ENCODE measurements around the gene GLB1L3.
A peak's percentile ranks its signal among the peaks of the same experiment; 100 is the strongest.
"Not testable (repeated sequence)": the region's sequence is repeated elsewhere in the genome, so short reads cannot be mapped to it uniquely, and the experiment has no call there.

Gene GLB1L3

DNA sequence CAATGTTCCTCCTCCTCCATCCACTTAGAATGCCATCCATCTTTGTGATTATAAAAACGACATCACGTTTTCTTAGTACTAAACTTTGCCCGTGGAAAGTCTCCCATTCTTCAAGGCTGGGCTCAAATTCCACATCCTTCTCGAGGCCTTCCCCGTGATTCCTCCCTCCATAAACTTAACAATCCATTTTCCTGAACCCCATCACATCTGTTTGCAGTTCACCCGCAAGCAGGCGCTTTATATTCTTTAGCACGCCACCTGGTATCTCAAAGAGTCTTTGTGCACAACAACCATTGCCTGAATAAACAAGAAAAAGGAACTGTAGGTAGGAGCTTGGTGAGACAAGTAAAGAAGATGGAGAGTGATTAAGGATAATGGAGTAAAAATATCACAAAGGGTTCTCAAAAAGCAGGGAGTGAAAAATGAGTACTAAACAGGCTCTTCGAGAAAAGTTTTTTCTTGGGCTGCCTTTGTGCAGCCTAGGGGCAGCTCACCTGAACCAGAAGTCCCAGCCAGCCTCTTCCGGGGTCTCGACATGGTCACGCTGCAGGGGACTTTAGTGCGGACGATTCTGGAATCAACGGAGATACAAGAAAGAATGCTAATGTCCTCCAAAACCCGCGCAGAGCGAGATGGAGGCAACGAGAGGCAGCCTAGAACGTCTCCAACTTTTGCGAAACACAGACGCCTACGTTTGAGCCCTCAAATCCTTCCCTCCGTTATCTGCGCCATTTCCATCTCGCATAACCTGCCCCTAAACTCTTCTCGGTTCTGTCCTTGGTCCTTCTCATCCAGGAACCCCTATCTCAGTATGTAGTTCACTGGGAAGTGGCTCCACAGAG is 23.6 kb upstream of the GLB1L3 start:
- DNase-seq, result no peak

DNA sequence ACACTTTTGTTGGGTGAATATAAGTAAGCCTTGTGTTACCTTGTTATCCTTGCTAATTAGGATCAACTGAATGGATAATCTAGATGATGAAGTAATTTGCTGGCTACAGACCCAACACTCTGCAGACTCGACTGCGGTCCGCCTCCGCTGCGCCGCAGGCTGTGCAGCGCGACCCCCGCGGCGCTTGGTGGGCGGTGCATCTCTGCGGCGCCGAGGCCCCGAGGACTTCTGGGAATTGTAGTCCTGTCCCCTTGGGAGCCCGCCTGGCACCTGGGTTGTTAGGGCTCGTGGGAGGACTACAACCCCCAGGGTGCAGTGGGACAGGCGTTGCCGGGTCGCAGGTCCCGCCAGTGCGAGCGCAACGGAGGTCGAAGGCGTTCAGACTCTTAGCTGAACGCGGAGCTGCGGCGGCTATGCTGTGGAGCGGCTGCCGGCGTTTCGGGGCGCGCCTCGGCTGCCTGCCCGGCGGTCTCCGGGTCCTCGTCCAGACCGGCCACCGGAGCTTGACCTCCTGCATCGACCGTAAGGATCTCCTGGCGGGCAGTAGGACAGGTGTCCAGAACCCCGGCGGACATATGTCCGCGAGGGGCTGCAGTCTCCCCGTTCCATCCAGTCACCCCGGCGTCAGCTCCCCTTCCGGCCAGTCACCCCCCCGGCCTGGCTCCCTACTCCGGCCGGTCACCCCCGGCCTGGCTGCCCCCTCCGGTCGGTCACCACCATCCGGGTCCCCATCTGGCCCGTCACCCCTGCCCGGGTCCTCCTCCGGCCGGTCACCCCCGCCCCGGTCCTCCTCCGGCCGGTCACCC is 22.8 kb upstream of the GLB1L3 start, which contains the start of the genes ACAD8 and THYN1:
Gene ACAD8 (plus strand): TSS at position 381 of the 806 bp plus-strand sequence. CDS start 33 bp downstream, at position 414.
Gene THYN1 (minus strand): TSS at position 165 of the 806 bp plus-strand sequence. CDS start 470 bp downstream, outside the sequence.
- peak; percentile 96 for DNase-seq

DNA sequence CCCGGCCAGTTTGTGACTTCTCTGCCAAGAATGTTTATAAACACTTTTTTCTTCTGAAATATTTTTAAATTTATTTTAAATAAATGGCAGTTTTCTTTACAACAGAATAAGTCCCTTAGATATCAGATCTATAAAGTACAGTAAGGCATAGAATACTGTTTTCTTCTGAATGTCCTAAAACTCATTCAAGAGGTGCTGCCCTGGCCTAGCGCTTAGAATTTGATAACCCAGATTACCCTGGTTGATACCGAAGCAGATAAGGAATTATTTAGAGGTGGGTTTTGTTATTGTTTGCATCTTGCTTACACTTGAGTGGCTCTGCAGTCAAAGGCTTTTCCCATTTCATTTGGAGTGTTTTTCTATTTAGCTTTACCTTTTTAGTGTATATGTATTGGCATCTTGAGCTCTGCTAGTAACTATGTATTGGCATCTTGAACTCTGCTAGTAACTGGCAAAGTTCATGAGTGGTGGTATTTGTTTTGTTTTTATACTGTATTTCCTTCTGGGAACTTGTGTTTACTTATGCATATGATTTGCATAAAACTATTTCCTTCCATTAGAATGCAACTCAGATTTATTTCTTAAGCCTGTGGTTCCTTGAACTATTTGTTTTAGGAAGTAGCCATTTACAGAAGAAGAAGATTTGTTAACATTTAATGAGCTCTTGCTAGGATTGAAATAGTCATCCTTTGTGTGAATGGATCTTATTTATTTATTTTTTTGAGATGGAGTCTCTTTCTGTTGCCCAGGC is 21.6 kb upstream of the GLB1L3 start:
- DNase-seq, result no peak

GRCh38 chr11:134255184-134255561 is 21.0 kb upstream of the GLB1L3 start:
- DNase-seq, result not testable (repeated sequence)

GRCh38 chr11:134257101-134257500 is 19.1 kb upstream of the GLB1L3 start:
- DNase-seq, result no peak

DNA sequence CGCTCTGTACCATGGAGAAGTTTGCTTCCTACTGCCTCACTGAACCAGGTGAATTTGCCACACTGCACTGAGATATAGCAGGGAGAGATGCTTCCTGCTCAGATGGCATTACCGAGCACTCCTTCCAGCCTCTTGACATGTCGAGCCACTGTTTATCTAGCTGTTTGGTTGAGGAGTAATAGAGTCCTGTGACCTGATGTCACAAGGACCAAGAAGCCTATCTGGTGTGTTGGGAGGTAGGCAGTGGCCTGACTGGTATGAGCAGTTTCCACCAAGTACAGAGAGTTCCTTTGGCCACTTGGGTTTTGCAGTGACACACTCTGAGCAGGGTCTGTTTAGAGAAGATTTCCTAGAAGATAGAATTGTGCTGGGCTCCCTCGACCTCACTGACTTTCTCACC is 17.6 kb upstream of the GLB1L3 start:
- DNase-seq, result no peak

- DNase-seq, result no peak
These were observed 15.7 kb upstream of the GLB1L3 start for GRCh38 chr11:134260503-134260902.

DNA sequence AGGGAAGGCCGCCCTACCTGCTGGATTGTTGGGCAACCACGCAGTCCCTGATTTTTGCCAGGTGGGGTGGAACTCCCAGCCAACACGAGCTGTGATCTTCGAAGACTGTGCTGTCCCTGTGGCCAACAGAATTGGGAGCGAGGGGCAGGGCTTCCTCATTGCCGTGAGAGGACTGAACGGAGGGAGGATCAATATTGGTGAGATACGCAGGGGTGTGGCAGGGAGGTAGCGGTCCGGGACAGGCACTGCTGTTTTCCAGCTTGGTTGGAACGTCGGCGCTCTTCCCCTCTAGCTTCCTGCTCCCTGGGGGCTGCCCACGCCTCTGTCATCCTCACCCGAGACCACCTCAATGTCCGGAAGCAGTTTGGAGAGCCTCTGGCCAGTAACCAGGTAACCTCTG is 15.2 kb upstream of the GLB1L3 start:
- no peak for DNase-seq

- DNase-seq, result no peak
These were observed 14.3 kb upstream of the GLB1L3 start for GRCh38 chr11:134261626-134262488.

- DNase-seq, result no peak
These were observed 11.0 kb upstream of the GLB1L3 start for GRCh38 chr11:134264966-134265764.

DNA sequence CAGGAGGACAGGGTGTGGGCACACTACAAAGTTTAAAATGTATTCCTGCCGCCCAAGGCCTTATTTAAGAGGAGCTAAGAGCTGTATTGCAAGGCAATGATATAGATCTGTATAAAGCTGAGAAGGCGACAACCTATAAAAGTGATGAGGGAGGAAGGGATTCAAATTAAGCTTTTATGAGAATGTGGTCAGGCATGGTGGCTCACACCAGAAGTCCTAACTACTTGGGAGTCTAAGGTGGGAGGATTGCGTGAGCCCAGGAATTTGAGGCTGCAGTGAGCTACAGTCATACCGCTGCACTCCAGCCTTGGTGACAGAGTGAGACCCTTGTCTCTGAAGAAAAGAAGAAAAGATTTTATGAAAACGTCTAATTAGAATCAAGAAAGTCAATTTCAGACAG is 9.7 kb upstream of the GLB1L3 start:
- no peak for DNase-seq

GRCh38 chr11:134266841-134267251 is 9.3 kb upstream of the GLB1L3 start:
- DNase-seq, result no peak

DNA sequence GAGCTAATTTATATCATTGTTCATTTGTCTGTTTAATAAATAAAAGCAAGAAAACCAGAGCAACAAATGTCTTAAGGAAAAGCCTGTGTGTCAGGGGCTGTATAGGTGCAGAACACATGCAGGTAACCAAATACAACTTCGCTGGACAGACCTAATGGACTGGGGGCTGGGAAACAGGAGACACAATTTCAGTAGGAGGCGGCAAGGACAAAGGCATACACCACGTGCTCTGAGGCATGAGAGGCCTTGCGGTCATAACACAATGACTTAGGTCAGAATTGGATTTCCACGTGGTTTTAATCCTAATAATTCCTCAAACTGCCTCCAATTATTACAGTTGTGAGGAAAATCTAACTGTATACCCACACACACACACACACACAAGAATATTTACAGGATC is 8.7 kb upstream of the GLB1L3 start:
- no peak for DNase-seq

GRCh38 chr11:134267966-134268365 is 8.2 kb upstream of the GLB1L3 start:
- no peak for DNase-seq

DNA sequence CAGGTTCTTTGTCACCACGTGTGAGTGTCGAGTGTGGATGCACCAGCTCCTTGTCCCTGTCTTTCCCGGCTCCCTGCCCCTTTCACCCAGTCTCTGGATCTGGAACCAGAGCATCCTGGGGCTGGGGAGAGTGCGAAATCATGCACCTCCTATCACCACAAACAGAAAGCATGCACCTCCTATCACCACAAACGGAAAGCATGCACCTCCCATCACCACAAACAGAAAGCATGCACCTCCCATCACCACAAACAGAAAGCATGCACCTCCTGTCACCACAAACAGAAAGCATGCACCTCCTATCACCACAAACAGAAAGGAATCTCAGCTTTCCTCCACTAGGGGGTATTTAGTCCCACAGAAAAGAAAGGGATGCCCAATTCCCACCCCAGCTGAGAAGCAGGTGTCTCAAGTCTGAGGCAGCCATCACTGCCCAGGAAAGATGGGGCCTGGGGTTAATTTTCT is 5.9 kb upstream of the GLB1L3 start:
- DNase-seq, result peak; percentile 39

- no peak for DNase-seq
These were observed 4.2 kb upstream of the GLB1L3 start for GRCh38 chr11:134271978-134272377.

DNA sequence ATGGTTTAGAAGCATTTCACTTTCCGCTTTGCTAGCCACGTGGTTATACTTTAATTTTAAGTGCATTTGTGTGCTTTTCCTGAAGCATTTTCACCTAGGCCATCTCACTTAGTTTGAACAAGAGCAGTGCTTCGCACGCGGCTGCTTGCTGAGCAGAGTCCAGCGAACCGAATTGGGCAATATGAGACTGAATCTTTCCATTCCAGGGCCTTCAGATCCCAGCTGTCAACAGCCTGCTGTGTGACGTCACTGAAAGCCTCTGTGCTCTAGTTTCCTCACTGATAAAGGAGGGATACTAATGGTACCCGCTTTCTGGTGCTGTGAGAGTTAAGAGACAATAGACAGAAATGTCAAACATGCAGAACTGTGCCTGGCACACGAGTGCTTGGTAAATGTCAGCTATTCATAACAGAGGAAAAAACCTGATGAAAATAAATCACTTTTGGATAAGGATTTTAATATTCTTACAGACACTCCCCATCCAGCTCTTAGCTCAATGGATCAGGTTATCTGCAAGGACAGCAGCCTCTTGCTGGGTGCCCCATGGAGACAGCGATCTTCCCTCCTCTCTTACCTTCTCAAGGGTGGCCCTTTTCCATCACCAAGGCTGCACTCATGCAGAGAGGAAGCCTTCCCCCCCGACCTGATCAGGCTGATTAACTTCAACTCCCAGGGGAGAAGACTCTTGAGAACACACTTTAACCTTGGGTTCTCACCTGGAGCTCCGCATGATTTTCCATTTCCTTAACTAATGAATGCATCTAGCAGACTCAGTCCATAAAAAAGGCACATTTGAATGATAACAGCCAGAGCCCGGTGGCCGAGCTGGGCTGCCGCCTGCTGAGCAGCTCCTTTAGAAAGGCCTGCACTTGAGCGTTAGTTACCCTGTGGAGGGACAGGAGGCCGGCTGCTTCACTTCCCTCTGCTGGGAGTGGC is 3.5 kb upstream of the GLB1L3 start:
- DNase-seq, result peak; percentile 76

DNA sequence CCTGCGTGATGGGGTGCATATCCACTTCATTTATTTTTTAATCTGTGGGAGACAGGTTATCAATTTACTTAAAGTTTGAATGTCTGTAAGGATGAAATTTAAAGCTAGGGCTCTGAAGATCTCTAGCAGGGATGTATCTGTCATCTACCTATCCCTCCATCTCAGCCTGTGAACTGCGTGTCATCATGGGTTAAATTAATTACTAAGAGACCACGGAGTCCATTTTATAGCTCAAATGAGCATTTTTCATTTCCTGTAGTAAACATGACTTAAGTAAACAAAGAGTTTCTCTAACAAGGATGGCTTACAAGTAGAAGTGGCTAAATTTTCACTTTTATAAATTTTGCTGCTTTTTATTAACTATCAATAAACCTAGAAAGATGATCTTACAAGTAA is 2.9 kb upstream of the GLB1L3 start:
- DNase-seq, result no peak

DNA sequence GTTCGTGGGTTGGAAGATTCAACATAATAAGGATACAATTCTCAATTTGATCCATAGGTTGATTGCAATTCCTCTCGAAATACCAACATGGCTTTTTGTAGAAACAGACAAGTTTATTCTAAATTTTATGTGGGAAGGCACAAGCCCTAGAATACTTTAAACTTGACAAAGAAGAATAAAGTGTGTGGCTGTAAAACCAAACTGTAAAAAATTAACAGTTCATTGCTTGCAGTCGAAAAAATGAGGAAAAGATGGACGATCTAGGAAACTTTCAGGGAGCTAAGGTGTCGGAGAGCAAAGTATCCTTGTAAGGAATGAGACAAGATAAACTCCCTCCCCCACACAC is 1.0 kb upstream of the GLB1L3 start:
- DNase-seq, result no peak

All from NCI-H2107 (cell line).